ENCODE measurements around the gene NDUFS7.

Gene NDUFS7

GRCh38 chr19:1384478-1385110, 887 bp downstream of the NDUFS7 start:
- no peak for DNase-seq (ENCODE audit: low read depth)

- DNase-seq (ENCODE audit: low read depth): no peak
These were observed 2.1 kb downstream of the NDUFS7 start for GRCh38 chr19:1385816-1386215.

GRCh38 chr19:1386945-1387683, 3.4 kb downstream of the NDUFS7 start:
- no peak for DNase-seq (ENCODE audit: low read depth)

GRCh38 chr19:1387684-1388636, 4.3 kb downstream of the NDUFS7 start:
- DNase-seq (ENCODE audit: low read depth): no peak

GRCh38 chr19:1388637-1389026, 4.9 kb downstream of the NDUFS7 start:
- DNase-seq (ENCODE audit: low read depth): no peak

GRCh38 chr19:1389033-1389940, 5.6 kb downstream of the NDUFS7 start:
- no peak for DNase-seq (ENCODE audit: low read depth)

DNA sequence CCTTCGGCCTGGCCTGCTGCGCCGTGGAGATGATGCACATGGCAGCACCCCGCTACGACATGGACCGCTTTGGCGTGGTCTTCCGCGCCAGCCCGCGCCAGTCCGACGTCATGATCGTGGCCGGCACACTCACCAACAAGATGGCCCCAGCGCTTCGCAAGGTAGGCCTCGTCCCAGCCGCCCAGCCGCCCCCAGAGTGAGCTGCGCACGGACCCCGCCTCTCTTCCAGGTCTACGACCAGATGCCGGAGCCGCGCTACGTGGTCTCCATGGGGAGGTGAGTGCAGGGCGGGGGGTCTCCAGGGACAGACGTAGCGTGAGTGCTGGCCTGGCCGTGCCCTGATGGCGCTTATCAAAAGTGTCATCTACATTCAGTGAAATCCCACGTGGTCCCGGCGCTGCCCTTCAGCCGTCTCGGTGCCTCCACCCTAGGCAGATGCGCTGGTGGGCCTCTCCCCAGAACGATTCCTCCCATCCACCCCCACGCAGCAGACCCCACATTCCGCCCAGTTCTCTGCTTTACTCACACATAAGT, 7.2 kb downstream of the NDUFS7 start:
- no peak for DNase-seq (ENCODE audit: low read depth)

DNA sequence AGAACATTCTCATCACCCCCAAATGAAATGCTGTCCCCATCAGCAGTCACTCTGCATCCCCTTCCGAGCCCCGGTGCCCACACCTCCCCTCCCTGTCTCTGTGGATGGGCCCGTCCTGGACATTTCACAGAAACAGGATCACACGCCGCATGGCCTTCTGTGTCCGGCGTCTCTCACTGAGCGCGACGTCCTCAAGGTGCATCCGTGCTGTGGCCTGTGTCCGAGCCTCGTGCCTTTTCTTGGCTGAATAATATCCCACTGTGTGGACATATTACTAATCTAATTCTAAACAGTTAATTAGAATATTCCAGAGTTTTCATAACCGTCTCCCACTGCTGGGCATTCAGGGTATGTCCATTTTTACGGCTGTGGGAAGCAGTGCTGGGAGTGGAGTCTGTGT, 8.7 kb downstream of the NDUFS7 start:
- DNase-seq (ENCODE audit: low read depth): no peak

DNA sequence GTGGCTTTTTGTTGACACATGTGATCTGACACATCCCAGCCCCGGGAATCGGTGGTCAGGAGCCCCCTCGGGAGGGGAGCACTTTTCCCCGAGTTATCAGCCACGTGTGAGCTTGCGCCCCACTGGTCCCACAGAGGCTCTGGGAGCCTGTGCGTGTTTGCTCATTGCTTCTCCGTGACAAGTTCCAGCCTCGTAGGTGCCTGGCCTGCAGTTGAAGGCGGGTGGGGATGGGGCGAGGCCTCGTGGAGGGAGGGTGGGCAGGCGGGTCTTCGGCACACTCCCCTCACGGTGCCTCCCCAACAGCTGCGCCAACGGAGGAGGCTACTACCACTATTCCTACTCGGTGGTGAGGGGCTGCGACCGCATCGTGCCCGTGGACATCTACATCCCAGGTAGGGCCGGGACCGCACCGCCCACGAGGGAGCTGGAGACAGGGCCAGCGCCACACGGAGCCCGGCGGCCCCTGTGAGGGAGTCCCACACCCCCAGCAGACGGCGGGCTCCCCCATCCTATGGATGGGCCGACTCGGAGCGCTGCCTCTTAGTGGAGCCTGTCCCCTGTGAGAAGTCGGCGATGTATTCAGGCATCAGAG, 9.3 kb downstream of the NDUFS7 start:
- DNase-seq (ENCODE audit: low read depth): no peak

DNA sequence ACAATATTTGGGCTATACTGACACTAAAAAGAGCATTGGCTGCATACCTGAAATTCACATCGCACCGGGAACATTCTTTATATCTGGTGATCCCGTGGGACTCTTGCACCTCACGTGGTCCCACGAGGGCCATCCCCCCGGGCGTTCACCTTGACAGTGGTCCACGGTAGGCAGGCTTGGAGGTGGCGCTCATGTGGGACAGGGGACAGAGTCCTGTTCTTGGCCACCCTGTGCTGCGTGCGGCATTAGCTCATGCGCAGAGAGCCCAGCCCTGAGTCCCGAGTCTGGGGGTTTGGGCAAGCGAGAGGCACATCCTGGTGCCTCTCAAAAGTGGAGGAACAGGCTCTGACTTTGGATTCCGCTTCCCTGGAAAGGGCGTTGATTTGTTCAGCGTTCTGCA, 10.1 kb downstream of the NDUFS7 start:
- DNase-seq (ENCODE audit: low read depth): no peak

- DNase-seq (ENCODE audit: low read depth): no peak
These were observed 10.8 kb downstream of the NDUFS7 start for GRCh38 chr19:1394252-1395193.

- DNase-seq (ENCODE audit: low read depth): no peak
These were observed 11.7 kb downstream of the NDUFS7 start for GRCh38 chr19:1395194-1396018.

GRCh38 chr19:1396019-1396767, 12.5 kb downstream of the NDUFS7 start:
- DNase-seq (ENCODE audit: low read depth): no peak

- no peak for DNase-seq (ENCODE audit: low read depth)
These were observed 13.3 kb downstream of the NDUFS7 start for GRCh38 chr19:1396768-1397679.

DNA sequence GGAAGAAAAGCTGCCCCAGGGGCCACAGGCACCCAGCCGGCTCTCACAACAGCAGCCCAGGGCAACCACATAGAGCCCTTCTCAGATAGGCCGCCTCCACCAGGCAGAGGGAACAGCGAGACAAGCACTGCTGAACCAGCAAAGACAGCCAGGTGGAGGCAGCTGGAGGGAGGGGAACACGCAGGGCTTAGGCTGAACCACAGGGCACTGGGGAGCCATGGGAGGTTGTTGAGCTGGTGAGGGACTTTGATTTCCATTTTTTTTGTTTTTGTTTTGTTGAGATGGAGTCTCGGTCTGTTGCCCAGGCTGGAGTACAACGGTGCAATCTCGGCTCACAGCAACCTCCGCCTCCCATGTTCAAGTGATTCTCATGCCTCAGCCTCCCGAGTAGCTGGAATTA, 14.1 kb downstream of the NDUFS7 start:
- DNase-seq (ENCODE audit: low read depth): no peak

DNA sequence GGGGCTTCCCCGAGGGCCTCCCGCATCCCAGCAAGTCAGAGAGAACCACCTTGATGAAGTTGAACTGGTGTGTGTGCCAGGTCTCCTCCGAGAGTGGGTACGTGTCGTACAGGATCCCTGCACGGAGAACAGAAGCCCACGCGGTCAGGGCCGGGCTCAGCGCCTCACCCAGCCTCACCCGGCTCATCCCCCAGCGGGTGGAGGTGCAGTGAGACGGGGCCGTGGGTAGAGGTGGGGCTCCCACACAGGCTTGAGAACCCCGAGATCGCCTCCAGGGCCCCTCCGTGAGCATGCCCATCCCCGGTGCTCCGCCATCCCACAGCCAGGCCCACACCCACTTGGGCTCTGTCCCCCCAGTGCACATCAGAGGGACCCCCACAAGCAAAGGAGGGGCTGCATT, 15.4 kb downstream of the NDUFS7 start:
- no peak for DNase-seq (ENCODE audit: low read depth)

DNA sequence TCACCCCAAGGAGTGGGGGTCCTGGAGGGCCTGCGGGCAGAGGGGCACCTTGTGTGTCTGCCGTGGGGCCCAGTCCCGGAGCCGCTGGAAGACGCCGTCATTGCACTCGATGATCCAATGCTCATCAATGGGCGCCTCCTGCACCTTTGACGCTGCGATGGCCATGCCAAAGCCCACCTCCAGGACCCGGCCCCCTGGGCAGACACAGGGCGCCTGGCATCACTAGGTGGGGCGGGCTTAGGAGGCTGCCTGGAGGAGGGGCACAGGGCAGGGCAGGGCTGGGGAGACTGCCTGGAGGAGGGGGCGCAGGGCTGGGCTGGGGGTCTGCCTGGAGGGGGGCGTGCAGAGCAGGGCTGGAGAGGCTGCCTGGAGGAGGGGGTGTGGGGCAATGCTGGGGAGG, 16.0 kb downstream of the NDUFS7 start:
- DNase-seq (ENCODE audit: low read depth): no peak

All from ELR (cell line).